IPS-11a (cell line): Measurements from ENCODE around the gene PPP4R3A.
"Not testable (repeated sequence)": the region's sequence is repeated elsewhere in the genome, so short reads cannot be mapped to it uniquely, and the experiment has no call there.

ENCODE experiments used
- H3K4me3 ChIP-seq: one replicate; pipeline ENCODE4 v1.5.1; 2013; ENCODE audit warnings: low read depth, low read length, control low read depth

Gene PPP4R3A

DNA sequence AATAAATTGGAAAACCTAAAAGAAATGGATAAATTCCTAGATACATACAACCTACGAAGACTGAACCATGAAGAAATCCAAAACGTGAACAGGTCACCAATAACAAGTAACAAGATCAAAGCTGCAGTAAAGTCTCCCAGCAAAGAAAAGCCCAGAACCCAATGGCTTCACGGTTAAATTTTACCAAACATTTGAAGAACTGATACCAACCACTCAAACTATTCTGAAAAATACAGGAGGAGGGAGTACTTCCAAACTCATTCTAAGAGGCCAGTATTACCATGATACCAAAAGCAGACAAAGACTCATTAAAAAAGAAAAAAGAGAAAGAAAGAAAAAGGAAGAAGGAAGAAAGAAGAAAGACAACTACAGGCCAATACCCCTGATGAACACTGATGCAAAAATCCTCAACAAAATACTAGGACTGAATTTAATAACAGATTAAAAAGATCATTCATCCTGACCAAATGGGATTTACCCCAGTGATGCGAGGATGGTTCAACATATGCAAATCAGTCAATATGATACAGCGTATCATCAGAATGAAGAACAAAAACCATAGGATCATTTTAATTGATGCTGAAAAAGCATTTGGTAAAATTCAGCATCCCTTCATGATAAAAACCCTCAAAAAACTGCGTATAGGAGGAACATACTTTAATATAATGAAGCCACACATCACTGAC, 65.6 kb downstream of the PPP4R3A start:
- no peak overlapping the region for H3K4me3 ChIP-seq

DNA sequence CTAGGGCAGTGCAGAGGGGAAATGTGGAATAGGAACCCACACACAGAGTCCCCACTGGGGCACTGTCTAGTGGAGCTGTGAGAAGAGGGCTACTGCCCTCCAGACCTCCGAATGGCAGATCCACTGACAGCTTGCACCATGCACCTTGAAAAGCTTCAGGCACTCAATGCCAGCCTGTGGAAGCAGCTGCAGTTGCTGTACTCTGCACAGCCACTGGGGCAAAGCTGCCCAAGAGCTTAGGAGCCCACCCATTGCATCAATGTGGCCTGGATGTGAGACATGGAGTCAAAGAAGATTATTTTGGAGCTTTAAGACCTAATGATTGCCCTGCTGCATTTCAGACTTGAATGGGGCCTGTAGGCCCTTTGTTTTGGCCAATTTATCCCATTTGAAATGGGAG, 70.8 kb downstream of the PPP4R3A start:
- no peak overlapping the region for H3K4me3 ChIP-seq

GRCh38 chr14:91438845-91439244, 71.3 kb downstream of the PPP4R3A start:
- no peak overlapping the region for H3K4me3 ChIP-seq

GRCh38 chr14:91436266-91436665, 73.8 kb downstream of the PPP4R3A start:
- not testable (repeated sequence) for H3K4me3 ChIP-seq

DNA sequence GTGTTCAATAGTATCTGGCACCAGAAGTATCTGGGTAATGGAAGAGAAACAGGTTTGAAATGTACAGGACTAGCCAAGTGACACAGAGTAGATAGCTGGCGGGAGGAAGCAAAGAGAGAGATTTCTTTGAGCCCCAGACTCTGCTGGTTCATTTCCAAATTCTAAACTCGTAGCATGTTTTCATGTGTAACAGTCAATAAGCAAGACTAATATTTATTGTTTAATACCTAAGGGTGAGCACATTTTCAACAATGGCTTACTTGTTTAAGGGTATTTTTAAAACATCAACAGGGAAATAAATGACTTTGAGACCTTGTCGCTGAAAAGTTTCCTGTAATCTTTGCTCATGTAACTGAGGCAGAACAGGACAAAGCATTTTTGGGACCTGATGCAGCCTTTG, 80.7 kb downstream of the PPP4R3A start:
- H3K4me3 ChIP-seq: no peak overlapping the region

DNA sequence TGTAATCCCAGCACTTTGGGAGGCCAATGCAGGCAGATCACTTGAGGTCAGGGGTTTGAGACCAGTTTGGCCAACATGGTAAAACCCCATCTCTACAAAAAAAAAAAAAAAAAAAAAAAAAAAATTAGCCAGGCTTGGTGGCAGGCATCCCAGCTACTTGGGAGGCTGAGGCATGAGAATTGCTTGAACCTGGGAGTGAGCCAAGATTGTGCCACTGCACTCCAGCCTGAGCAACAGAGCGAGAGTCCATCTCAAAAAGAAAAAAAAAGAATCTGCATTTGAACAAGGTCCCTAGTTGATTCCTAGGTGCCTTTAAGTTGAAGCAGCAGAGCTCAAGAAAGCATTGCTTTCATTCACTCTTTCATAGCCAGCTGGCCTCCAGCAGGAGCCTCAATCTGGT, 81.2 kb downstream of the PPP4R3A start:
- not testable (repeated sequence) for H3K4me3 ChIP-seq

DNA sequence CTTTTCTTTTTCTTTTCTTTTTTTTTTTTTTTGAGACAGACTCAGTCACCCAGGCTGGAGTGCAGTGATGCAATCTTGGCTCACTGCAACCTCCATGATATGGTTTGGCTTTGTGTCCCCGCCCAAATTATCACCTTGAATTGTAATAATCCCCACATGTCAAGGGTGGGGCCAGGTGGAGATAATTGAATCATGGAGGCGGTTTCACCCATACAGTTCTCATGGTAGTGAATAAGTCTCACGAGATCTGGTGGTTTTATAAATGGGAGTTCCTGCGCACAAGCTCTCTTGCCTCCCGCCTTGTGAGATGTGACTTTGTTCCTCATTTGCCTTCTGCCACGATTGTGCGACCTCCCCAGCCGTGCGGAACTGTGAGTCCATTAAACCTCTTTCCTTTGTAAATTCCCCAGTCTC, 84.6 kb downstream of the PPP4R3A start:
- not testable (repeated sequence) for H3K4me3 ChIP-seq

DNA sequence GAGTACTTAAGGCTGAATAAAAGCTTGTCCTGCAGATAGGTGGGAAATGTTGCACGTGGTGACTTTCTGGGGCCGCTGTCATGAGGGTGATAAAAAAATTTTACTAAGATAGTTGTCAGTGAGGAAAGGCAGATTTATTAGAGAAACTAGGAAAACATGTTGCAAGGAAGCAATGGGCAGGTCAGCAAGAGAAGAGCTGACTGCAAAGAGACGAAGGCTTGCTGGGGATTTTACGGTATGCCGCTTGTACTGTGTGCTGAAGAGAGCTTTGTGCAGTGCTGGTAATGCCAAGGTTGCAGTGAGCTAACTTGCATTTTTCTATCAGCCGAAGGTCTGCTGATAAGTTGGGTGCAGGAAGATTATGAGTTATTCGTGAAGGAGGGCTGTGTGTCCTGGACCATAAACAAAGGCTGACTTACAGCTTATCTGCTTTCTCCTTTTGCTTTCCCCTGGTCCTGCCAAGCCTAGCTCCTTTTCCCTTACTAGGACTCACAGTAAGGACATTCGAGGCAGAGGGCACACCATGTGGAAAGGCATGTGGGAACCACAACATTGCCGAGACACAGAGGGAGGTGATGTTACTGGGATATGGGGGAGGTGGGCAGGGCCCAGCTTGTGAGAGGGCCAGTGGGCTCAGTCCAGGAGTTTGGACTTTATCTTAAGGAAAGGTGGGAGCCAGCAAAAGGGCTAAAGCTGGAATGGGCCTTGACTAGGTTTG, 85.1 kb downstream of the PPP4R3A start:
- H3K4me3 ChIP-seq: no peak overlapping the region

DNA sequence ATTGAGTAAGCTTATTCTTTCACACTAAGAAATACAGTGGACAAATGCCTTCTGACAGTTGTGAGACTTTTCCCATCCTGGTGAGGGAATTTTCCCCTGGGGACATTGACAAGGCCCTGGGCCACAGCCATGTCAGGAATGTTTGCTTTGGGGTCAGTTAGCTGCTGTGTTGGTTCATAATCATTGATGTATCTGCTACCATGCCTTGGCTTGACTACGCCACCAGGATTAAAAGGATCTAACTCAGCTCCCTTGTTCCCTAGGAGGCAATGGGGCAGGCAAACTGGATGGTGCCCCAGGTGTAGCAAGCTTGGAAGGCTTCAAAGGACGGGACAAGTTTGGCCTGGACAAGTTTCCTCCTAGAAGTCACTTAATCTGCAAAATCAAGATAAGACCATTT, 89.4 kb downstream of the PPP4R3A start:
- H3K4me3 ChIP-seq: no peak overlapping the region

- no peak overlapping the region for H3K4me3 ChIP-seq
These were observed 90.7 kb downstream of the PPP4R3A start for GRCh38 chr14:91419451-91419850.

GRCh38 chr14:91419044-91419397, 91.1 kb downstream of the PPP4R3A start:
- no peak overlapping the region for H3K4me3 ChIP-seq

- H3K4me3 ChIP-seq: peak overlapping the region; percentile 33
These were observed 91.6 kb downstream of the PPP4R3A start for GRCh38 chr14:91418387-91419043.

- H3K4me3 ChIP-seq: peak overlapping the region; percentile 33
These were observed 92.1 kb downstream of the PPP4R3A start for GRCh38 chr14:91417983-91418386.

- peak within 1 kb of the TSS; percentile 79 for H3K4me3 ChIP-seq
These were observed 92.8 kb downstream of the PPP4R3A start, which contains the start of gene CCDC88C for GRCh38 chr14:91417120-91417982. Gene CCDC88C (minus strand): TSS chr14:91417820. CDS start chr14:91417690, 130 bp downstream.

GRCh38 chr14:91416744-91417119, 93.4 kb downstream of the PPP4R3A start:
- peak overlapping the region; percentile 79 for H3K4me3 ChIP-seq

DNA sequence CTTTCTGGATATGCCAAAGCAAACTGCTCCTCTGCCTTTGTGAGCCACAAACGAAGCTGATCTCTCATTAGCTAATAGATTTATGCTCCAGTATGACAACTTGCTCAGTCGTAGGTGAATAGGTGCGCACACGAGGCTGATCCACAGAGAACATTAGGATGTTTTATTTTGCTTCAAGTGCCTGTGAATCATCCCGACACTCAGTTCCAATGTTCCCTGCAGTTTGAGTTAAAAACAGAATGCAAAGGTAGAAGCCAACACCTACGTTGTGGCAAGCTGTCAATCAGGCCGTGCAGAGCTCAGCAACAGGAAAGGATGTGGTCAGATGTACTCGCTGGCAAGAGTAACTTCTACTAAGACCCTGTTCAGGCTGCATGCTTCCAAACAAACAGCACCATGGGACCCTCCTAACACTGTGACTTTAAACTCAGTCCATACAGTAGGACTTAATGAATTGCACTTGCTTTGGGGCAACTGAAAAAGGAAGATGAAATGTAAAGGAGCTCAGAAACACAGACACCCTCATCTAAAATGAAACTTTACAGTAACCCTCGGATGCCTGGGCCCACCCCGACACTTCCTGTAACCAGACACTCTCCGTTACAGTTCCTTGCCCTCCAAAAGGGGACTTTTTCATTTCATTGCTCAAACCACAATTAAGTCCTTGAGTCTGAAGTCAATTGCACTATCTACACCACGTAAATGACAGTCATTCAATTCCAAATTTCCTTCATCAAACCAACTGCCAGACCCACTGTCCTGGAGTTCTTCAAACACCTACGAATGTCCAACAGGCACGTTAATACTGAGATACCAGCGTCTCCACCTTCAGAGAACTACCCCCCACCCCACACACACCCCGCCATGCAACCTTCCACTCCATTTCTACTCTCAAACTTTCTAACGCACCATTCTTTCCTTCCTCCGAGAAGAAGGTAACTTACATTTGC, 94.0 kb downstream of the PPP4R3A start:
- H3K4me3 ChIP-seq: peak overlapping the region; percentile 79

GRCh38 chr14:91414475-91414833, 95.7 kb downstream of the PPP4R3A start:
- no peak overlapping the region for H3K4me3 ChIP-seq

DNA sequence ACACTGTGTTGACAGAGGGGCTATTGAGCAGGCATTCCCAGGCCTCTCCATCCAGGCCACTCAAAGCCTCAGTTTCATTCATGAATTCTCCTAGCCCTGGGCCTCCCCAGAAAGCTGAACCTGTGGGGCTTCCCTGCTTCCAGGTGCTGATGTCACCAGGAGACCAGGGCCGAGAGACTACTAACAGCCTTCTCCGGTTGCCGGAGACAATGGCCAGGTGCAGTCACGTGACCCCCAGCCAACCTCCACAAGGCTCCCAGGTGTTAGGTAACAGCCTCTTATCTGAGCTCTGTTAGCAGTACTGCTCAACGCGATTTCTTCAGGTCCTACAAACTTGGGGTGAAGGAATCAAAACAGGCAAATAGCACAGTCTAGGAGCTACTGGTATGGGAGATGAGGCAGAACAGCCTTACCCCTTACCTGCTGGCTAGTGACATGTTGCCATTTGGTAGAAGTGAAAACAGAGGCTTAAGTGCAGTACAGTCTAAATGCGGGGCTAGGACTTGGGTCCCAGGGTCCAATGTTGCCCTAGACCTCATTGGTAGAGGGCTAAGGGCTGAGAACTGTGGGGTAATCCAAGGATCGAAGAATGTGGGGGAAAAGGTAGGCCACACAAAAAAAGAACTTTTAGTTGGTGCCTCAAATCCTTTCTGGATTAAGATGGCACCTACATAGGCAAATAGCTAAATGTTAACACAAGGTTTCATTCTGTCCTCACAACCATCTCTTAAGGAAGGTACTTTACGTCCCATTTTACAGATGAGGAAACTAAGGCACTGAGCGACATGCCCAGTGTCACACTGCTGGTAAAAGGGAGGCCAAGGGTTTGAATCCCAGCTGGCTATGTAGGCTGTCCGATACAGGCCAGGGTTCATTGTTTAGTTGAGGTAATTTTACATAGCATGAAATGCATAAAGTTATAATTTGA, 96.3 kb downstream of the PPP4R3A start:
- H3K4me3 ChIP-seq: no peak overlapping the region

- H3K4me3 ChIP-seq: no peak overlapping the region
These were observed 97.2 kb downstream of the PPP4R3A start for GRCh38 chr14:91412939-91413338.
